ENCODE measurements around the gene DENND4B.

DENND4B gene

GRCh38 chr1:153944005-153944826 lies 2.3 kb downstream of the DENND4B start:
- no peak for DNase-seq

GRCh38 chr1:153942766-153943549 lies 3.6 kb downstream of the DENND4B start:
- DNase-seq = no peak

- DNase-seq = no peak
Observed at GRCh38 chr1:153941826-153942725, 4.4 kb downstream of the DENND4B start.

- DNase-seq = no peak
Observed at GRCh38 chr1:153940756-153941155, 5.8 kb downstream of the DENND4B start.

- no peak for DNase-seq
Observed at GRCh38 chr1:153939476-153939875, 7.0 kb downstream of the DENND4B start.

GRCh38 chr1:153938996-153939395 lies 7.5 kb downstream of the DENND4B start:
- no peak for DNase-seq

GRCh38 chr1:153937331-153937730 lies 9.2 kb downstream of the DENND4B start:
- DNase-seq = no peak

- DNase-seq = no peak
Observed at GRCh38 chr1:153936011-153936802, 10.3 kb downstream of the DENND4B start.

GRCh38 chr1:153934746-153935145 lies 11.8 kb downstream of the DENND4B start:
- DNase-seq = no peak

GRCh38 chr1:153933955-153934354 lies 12.6 kb downstream of the DENND4B start:
- DNase-seq = no peak

- DNase-seq = no peak
Observed at GRCh38 chr1:153933430-153933829, 13.1 kb downstream of the DENND4B start.

GRCh38 chr1:153932156-153933131 lies 14.1 kb downstream of the DENND4B start:
- no peak for DNase-seq

GRCh38 chr1:153929981-153930948 lies 16.3 kb downstream of the DENND4B start:
- DNase-seq = no peak

- no peak for DNase-seq
Observed at GRCh38 chr1:153929426-153929825, 17.1 kb downstream of the DENND4B start.

- DNase-seq = no peak
Observed at GRCh38 chr1:153928791-153929341, 17.7 kb downstream of the DENND4B start.

- DNase-seq = no peak
Observed at GRCh38 chr1:153928245-153928644, 18.3 kb downstream of the DENND4B start.

GRCh38 chr1:153926405-153926804 lies 20.1 kb downstream of the DENND4B start:
- DNase-seq = no peak

GRCh38 chr1:153922972-153923925 lies 23.3 kb downstream of the DENND4B start, which contains the start of gene GATAD2B:
Gene GATAD2B, minus strand, starts transcription at chr1:153922972. Its CDS starts 94,625 bp downstream, at chr1:153828347.
- DNase-seq = peak; percentile 99
